NCI-H2196 (cell line): ENCODE results near the gene ZNF630.
"Not testable (repeated sequence)": the region's sequence is repeated elsewhere in the genome, so short reads cannot be mapped to it uniquely, and the experiment has no call there.

Experiments
- DNase-seq: peaks from one replicate; lab custom pipeline; 2025; ENCODE audit not compliant: unreplicated experiment; lab: John Stamatoyannopoulos, UW

Gene ZNF630

GRCh38 chrX:48071064-48071985, at the start of gene ZNF630:
ZNF630 (minus strand) TSS chrX:48071640; CDS start chrX:48066886, 4,754 bp downstream.
- peak; percentile 50 for DNase-seq

- no peak for DNase-seq
Measured at GRCh38 chrX:48107717-48108116, 36.3 kb upstream of the ZNF630 start.

- DNase-seq: no peak
Measured at GRCh38 chrX:48102874-48103374, 31.5 kb upstream of the ZNF630 start.

- no peak for DNase-seq
Measured at GRCh38 chrX:48101443-48101842, 30.0 kb upstream of the ZNF630 start.

GRCh38 chrX:48092558-48092957, 21.1 kb upstream of the ZNF630 start:
- DNase-seq: not testable (repeated sequence)

GRCh38 chrX:48090123-48090522, 18.7 kb upstream of the ZNF630 start:
- no peak for DNase-seq

- no peak for DNase-seq
Measured at GRCh38 chrX:48086082-48086481, 14.6 kb upstream of the ZNF630 start.

GRCh38 chrX:48083706-48084105, 12.3 kb upstream of the ZNF630 start:
- no peak for DNase-seq

- peak; percentile 10 for DNase-seq
Measured at GRCh38 chrX:48083212-48083611, 11.8 kb upstream of the ZNF630 start.

GRCh38 chrX:48076343-48076742, 4.9 kb upstream of the ZNF630 start:
- DNase-seq: no peak

- no peak for DNase-seq
Measured at GRCh38 chrX:48071986-48072605, 656 bp upstream of the ZNF630 start.

- DNase-seq: no peak
Measured at GRCh38 chrX:48068096-48068887, 3.1 kb downstream of the ZNF630 start.

GRCh38 chrX:48064261-48064660, 7.2 kb downstream of the ZNF630 start:
- DNase-seq: no peak

GRCh38 chrX:48059296-48059639, 12.2 kb downstream of the ZNF630 start:
- DNase-seq: no peak

GRCh38 chrX:48058621-48059295, 12.7 kb downstream of the ZNF630 start:
- no peak for DNase-seq

GRCh38 chrX:48046846-48047245, 24.6 kb downstream of the ZNF630 start:
- DNase-seq: no peak

- no peak for DNase-seq
Measured at GRCh38 chrX:48045410-48046311, 25.8 kb downstream of the ZNF630 start.

- DNase-seq: no peak
Measured at GRCh38 chrX:48043056-48043455, 28.4 kb downstream of the ZNF630 start.

GRCh38 chrX:48035891-48036290, 35.5 kb downstream of the ZNF630 start:
- DNase-seq: no peak

GRCh38 chrX:48030641-48031173, 40.7 kb downstream of the ZNF630 start:
- DNase-seq: not testable (repeated sequence)
